HEK293 (cell line): Measurements from ENCODE around the gene USP2.

Source experiments
- CTCF ChIP-seq: fragments of 450-650 bp; formaldehyde crosslinking; IDR thresholded peaks from 2 replicates; pipeline ENCODE4 v1.5.1; 2016; ENCODE audit warnings: missing biosample characterization, missing genetic modification characterization
- GLI4 ChIP-seq: fragments of 450-650 bp; formaldehyde crosslinking; IDR thresholded peaks from 2 replicates; pipeline ENCODE4 v1.5.1; 2016; ENCODE audit warnings: missing biosample characterization, missing genetic modification characterization
- KLF16 ChIP-seq: fragments of 450-650 bp; formaldehyde crosslinking; IDR thresholded peaks from 2 replicates; pipeline ENCODE4 v1.5.1; 2017; ENCODE audit warnings: missing biosample characterization, missing genetic modification characterization
- ZBTB20 ChIP-seq: fragments of 450-650 bp; formaldehyde crosslinking; IDR thresholded peaks from 2 replicates; pipeline ENCODE4 v1.5.1; 2016; ENCODE audit warnings: missing biosample characterization, missing genetic modification characterization
- ZBTB8A ChIP-seq: fragments of 450-650 bp; formaldehyde crosslinking; IDR thresholded peaks from 2 replicates; pipeline ENCODE4 v1.5.1; 2016; ENCODE audit warnings: missing biosample characterization, missing genetic modification characterization

GRCh38 chr11:119409731-119410130 is 28.2 kb upstream of the USP2 start:
- TF ChIP-seq GLI4 (tag by site-specific recombination) (no peak), CTCF (no peak), ZBTB20 (no peak), KLF16 (tag by site-specific recombination) (no peak), ZBTB8A (tag by site-specific recombination) (no peak)
